ENCODE results near the gene CARD11. TPM values are rescaled to one million over a fixed set of nuclear protein-coding genes. Genes with fewer than 3 reads are reported as not detected.

The CARD11 gene
- total RNA-seq, 6 experiments from 2014 or later: 0.37 to 0.90 (median 0.50) TPM

GRCh38 chr7:2970861-2971260 is 72.8 kb downstream of the CARD11 start:
- Histone ChIP-seq H3K36me3 (no peaks in the 10 kb centered on the region), H3K27ac (no peak overlapping the region), H3K27me3 (no peaks in the 10 kb centered on the region), H3K4me1 (no peaks in the 10 kb centered on the region), H3K4me3 (no peak overlapping the region), H3K9me3 (peaks cover 0 to 3% (median 0%) of the 10 kb centered on the region in 4 donors)
- TF ChIP-seq CTCF (IDR thresholded peaks at IDR 0.05) (no peak), POLR2A (IDR thresholded peaks at IDR 0.05) (no peak)
- no peak for ATAC-seq
- intact Hi-C loops (cut with DNase I): no loop called here
- 58% methylated on average over 4 of the region's 11 CpGs for WGBS (ENCODE audit: insufficient coverage, low coverage, low lambda C conversion rate, missing lambda C conversion rate)
- no peak for DNase-seq

GRCh38 chr7:2970307-2970664 is 73.4 kb downstream of the CARD11 start:
- intact Hi-C loops (cut with DNase I): no loop called here
- DNase-seq (no peak), ATAC-seq (no peak)
- Histone ChIP-seq H3K27me3 (no peaks in the 10 kb centered on the region), H3K27ac (no peak overlapping the region), H3K36me3 (no peaks in the 10 kb centered on the region), H3K9me3 (peaks cover 0 to 6% (median 0%) of the 10 kb centered on the region in 4 donors), H3K4me1 (no peaks in the 10 kb centered on the region), H3K4me3 (no peak overlapping the region)
- WGBS (ENCODE audit: insufficient coverage, low coverage, low lambda C conversion rate, missing lambda C conversion rate): 77% methylated on average over 4 of the region's 4 CpGs
- TF ChIP-seq CTCF (IDR thresholded peaks at IDR 0.05): no peak
- TF ChIP-seq POLR2A (IDR thresholded peaks at IDR 0.05): no peak

DNA sequence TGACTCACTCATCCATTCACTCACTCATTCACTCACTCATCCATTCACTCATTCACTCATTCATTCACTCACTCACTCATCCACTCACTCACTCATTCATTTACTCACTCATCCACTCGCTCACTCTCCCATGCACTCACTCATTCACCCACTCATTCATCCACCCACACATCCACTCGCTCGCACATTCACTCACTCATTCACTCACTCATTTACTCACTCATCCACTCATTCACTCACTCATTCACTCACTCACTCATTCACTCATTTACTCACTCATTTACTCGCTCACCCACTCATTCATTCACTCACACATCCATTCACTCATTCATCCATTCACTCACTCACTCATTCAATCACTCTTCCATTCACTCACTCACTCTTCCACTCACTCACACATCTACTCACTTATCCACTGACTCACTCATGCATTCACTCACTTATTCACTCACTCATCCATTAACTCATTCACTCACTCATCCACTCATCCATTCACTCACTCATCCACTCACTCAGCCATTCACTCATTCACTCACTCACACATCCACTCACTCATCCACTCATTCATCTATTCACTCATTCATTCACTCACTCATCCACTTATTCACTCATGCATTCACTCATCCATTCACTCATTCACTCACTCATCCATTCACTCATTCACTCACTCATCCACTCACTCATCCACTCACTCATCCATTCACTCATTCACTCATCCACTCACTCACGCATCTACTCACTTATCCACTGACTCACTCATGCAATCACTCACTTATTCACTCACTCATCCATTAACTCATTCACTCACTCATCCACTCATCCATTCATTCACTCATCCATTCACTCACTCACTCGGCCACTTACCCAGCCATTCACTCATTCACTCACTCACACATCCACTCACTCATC is 74.0 kb downstream of the CARD11 start:
- no peaks in the 10 kb centered on the region for H3K36me3 ChIP-seq
- H3K9me3 ChIP-seq: peaks cover 0 to 6% (median 0%) of the 10 kb centered on the region in 4 donors
- no peaks in the 10 kb centered on the region for H3K4me1 ChIP-seq
- TF ChIP-seq CTCF (IDR thresholded peaks at IDR 0.05) (no peak), POLR2A (IDR thresholded peaks at IDR 0.05) (no peak)
- 85% methylated on average over 6 of the region's 6 CpGs for WGBS (ENCODE audit: insufficient coverage, low coverage, low lambda C conversion rate, missing lambda C conversion rate)
- ATAC-seq (no peak), DNase-seq (no peak)
- H3K27ac ChIP-seq: no peak overlapping the region
- H3K27me3 ChIP-seq: no peaks in the 10 kb centered on the region
- intact Hi-C loops (cut with DNase I): no loop called here
- no peak overlapping the region for H3K4me3 ChIP-seq

DNA sequence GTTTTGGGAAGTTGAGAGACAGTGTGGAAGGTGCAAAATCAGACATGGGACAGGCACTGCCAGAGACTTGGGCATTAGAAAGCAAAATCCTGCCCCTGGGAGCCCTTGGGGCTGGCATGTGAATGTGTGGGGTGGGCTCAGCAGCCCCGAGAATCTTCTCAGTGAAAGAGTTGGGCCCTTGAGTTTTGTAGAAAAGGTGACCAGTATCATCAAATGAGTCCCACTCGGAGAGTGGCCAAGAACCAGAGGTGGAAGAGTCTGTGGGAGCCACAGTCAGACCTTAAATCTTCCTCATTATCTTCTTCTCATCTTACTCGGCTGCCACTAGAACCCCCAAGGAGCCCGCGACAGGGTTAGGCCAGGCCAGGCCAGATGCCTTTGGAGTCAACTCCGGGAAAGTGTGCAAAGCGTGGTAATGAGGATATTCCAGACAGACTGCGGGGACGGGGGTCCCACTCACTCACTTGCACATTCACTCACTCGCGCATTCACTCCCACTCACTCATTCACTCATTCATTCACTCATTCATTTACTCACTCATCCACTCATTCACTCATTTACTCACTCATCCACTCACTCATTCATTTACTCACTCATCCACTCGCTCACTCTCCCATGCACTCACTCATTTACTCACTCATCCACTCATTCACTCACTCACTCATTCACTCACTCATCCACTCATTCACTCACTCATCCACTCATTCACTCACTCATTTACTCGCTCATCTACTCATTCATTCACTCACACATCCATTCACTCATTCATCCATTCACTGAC is 74.9 kb downstream of the CARD11 start:
- DNase-seq: no peak
- H3K36me3 ChIP-seq: no peaks in the 10 kb centered on the region
- H3K27me3 ChIP-seq: no peaks in the 10 kb centered on the region
- WGBS (ENCODE audit: insufficient coverage, low coverage, low lambda C conversion rate, missing lambda C conversion rate): 89% methylated on average over 8 of the region's 13 CpGs
- no peak overlapping the region for H3K27ac ChIP-seq
- ATAC-seq: no peak
- intact Hi-C loops (cut with DNase I): no loop called here
- H3K4me1 ChIP-seq: no peaks in the 10 kb centered on the region
- peaks cover 0 to 6% (median 0%) of the 10 kb centered on the region in 4 donors for H3K9me3 ChIP-seq
- no peak overlapping the region for H3K4me3 ChIP-seq
- TF ChIP-seq CTCF (IDR thresholded peaks at IDR 0.05) (no peak), POLR2A (IDR thresholded peaks at IDR 0.05) (no peak)

All from right lobe of liver (tissue), 6 donors.